Measurements from ENCODE around the gene MAP2K5. TPM values are rescaled to one million over a fixed set of nuclear protein-coding genes. Genes with fewer than 3 reads are reported as not detected.
A peak's percentile ranks its signal among the peaks of the same experiment; 100 is the strongest.

MAP2K5 gene
- total RNA-seq, 1 donor from 2014 or later: 19.6 TPM

DNA sequence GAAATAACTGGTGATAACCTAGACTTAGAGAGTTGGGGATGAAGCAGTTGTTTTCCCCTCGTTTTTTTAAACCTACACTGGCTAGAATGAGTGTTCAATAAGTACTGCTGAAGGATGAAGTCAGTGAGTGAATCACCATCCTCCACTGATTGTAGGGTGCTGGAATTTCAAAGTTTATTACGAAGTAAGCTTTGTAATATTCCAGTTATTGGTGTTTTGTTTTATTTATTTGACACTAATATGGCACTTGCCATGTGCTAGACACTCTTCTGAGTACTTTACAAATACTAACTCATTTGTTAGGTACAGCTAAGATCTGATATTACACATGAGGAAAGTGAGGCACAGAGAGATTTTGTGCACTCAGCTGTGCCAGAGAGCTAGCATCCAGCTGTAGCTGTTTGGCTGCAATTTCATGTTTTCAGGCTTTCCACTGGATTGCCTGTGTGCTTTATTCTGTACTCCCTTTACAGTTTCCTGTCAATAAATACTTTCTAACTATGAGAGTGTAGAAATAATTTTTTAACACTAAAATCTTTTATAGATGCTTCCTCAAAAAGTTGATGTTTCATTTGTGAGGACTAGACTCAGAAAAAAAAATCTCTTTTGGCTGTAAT lies 5.8 kb downstream of the MAP2K5 start:
- no peak overlapping the region for H3K27ac Mint-ChIP-seq (ENCODE audit: unreplicated experiment)
- H3K4me3 Mint-ChIP-seq: peak overlapping the region; percentile 56
- no peak for DNase-seq (ENCODE audit: low read depth, low spot score)
- TF ChIP-seq, protein P1, sequence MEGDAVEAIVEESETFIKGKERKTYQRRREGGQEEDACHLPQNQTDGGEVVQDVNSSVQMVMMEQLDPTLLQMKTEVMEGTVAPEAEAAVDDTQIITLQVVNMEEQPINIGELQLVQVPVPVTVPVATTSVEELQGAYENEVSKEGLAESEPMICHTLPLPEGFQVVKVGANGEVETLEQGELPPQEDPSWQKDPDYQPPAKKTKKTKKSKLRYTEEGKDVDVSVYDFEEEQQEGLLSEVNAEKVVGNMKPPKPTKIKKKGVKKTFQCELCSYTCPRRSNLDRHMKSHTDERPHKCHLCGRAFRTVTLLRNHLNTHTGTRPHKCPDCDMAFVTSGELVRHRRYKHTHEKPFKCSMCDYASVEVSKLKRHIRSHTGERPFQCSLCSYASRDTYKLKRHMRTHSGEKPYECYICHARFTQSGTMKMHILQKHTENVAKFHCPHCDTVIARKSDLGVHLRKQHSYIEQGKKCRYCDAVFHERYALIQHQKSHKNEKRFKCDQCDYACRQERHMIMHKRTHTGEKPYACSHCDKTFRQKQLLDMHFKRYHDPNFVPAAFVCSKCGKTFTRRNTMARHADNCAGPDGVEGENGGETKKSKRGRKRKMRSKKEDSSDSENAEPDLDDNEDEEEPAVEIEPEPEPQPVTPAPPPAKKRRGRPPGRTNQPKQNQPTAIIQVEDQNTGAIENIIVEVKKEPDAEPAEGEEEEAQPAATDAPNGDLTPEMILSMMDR (conservative IDR thresholded peaks at IDR 0.05): no peak
- H3K4me1 Mint-ChIP-seq: peaks cover 48% of the 10 kb centered on the region
- H3K27me3 Mint-ChIP-seq (ENCODE audit: low read depth): no peaks in the 10 kb centered on the region
- H3K36me3 Mint-ChIP-seq (ENCODE audit: low read depth): peaks cover 3% of the 10 kb centered on the region
- no peaks in the 10 kb centered on the region for H3K9me3 Mint-ChIP-seq

DNA sequence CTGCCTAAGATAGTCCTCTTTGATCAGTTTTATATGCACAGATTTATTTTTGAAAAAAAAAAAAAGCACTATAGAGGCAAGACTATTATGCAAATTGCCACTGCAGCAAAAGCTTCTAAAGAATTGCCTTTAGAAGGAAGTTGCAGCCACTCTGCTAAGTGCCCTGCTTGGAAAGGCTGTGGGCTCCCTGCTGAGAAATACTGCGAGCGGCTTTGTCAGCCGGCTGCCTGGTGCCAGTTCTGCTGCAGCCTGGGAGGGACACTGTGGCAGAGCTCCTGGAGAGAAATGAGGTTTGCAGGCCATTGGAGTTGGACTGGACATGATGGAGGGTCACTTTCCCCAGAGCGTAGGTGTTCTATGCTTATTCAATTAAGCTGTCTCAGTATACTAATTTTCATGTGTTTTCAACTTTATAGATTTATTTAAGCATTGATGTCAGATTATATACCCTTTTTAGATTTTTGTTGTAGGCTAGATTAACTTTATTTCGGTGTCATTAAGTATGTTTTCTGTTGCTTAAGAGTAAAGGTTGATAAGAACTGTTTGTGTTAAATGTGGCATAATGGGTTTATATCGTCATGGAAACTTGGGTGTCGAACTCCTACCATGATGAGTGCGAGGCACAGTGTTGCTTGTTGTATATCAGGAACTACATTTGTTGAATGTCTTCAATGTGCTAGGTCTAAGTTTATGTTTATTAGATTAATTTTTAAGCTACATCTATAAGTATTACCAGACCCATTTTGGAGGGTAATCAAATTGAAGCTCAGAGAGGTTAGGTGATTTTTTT lies 6.6 kb downstream of the MAP2K5 start:
- peak overlapping the region; percentile 56 for H3K4me3 Mint-ChIP-seq
- H3K4me1 Mint-ChIP-seq: peaks cover 41% of the 10 kb centered on the region
- TF ChIP-seq, protein P1 (conservative IDR thresholded peaks at IDR 0.05): no peak
- peak; percentile 21 for DNase-seq (ENCODE audit: low read depth, low spot score)
- H3K9me3 Mint-ChIP-seq: no peaks in the 10 kb centered on the region
- peaks cover 3% of the 10 kb centered on the region for H3K36me3 Mint-ChIP-seq (ENCODE audit: low read depth)
- no peaks in the 10 kb centered on the region for H3K27me3 Mint-ChIP-seq (ENCODE audit: low read depth)
- H3K27ac Mint-ChIP-seq (ENCODE audit: unreplicated experiment): peak overlapping the region; percentile 84

DNA sequence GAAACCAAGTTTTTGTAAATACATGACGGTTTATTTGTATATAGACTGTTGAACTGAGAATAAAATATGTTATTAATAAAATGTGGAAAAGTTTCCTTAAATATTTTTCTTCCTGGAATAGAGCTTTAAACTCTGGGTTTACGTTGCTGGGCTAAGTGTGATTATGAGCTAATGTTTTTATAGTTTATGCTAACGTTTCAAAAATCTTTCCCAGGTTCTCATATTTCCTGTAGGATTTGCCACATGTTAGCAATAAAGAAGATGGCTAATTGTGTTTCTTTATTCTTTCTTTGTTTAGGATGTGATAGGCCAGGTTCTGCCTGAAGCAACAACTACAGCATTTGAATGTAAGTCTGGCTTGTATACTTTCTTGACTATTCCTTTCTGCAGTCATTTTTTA lies 7.2 kb downstream of the MAP2K5 start:
- Mint-ChIP-seq H3K9me3 (no peaks in the 10 kb centered on the region), H3K27ac (ENCODE audit: unreplicated experiment) (no peak overlapping the region), H3K4me1 (peaks cover 34% of the 10 kb centered on the region), H3K36me3 (ENCODE audit: low read depth) (peaks cover 6% of the 10 kb centered on the region), H3K27me3 (ENCODE audit: low read depth) (no peaks in the 10 kb centered on the region), H3K4me3 (peak overlapping the region; percentile 51)
- TF ChIP-seq, protein P1 (conservative IDR thresholded peaks at IDR 0.05): no peak
- no peak for DNase-seq (ENCODE audit: low read depth, low spot score)

DNA sequence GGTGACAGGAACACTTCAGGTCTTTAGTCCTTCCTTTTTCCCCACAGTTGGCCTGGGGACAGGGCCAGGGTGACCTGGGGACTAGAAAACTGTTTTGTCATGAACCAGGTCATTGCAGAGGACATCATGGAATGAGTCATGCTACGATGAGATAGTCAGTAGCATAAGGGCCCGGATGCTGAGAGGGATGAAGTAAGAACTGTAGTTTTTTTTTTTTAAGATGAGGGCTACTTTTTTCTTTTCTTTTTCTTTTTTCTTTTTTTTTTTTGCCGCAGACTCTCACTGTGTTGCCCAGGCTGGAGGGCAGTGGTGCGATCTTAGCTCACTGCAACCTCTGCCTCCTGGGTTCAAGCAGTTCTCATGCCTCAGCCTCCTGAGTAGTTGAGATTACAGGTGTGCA lies 8.0 kb downstream of the MAP2K5 start:
- no peaks in the 10 kb centered on the region for H3K9me3 Mint-ChIP-seq
- H3K36me3 Mint-ChIP-seq (ENCODE audit: low read depth): peaks cover 9% of the 10 kb centered on the region
- no peak overlapping the region for H3K4me3 Mint-ChIP-seq
- no peak for DNase-seq (ENCODE audit: low read depth, low spot score)
- H3K27me3 Mint-ChIP-seq (ENCODE audit: low read depth): no peaks in the 10 kb centered on the region
- H3K27ac Mint-ChIP-seq (ENCODE audit: unreplicated experiment): no peak overlapping the region
- TF ChIP-seq, protein P1 (conservative IDR thresholded peaks at IDR 0.05): no peak
- H3K4me1 Mint-ChIP-seq: peaks cover 28% of the 10 kb centered on the region

DNA sequence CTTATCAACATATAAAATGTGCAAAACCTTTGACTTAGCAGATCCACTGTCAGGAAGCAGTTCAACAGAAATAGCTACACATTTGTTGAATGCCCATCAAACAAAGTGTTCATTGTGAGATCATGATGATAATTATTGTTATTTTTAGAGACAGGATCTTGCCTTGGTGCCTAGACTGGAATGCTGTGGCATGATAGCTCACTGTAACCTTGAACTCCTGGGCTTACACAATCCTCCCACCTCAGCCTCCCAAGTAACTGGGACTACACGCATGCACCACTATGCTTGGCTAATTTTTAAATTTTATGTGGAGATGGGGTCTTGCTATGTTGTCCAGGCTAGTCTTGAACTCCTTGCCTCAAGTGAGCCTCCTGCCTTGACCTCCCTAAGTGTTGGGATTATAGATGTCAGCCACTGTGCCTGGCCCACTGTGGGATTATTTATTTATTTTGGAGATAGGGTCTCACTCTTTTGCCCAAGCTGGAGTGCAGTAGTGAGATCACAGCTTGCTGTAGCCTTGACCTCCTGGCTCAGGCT lies 8.8 kb downstream of the MAP2K5 start:
- H3K27me3 Mint-ChIP-seq (ENCODE audit: low read depth): no peaks in the 10 kb centered on the region
- no peaks in the 10 kb centered on the region for H3K9me3 Mint-ChIP-seq
- no peak overlapping the region for H3K4me3 Mint-ChIP-seq
- H3K36me3 Mint-ChIP-seq (ENCODE audit: low read depth): peaks cover 9% of the 10 kb centered on the region
- no peak overlapping the region for H3K27ac Mint-ChIP-seq (ENCODE audit: unreplicated experiment)
- no peak for DNase-seq (ENCODE audit: low read depth, low spot score)
- peaks cover 28% of the 10 kb centered on the region for H3K4me1 Mint-ChIP-seq
- TF ChIP-seq, protein P1 (conservative IDR thresholded peaks at IDR 0.05): no peak

Data from neural crest cell (in vitro differentiated cells).